Measurements from ENCODE around the gene BRDT. TPM values are rescaled to one million over a fixed set of nuclear protein-coding genes. Genes with fewer than 3 reads are reported as not detected.

BRDT gene
- total and polyA plus RNA-seq, 2 experiments from 2014 or later: not detected

GRCh38 chr1:91979383-91979782 is 30.2 kb downstream of the BRDT start:
- Histone ChIP-seq H3K27me3 (replicated peaks; ENCODE audit: insufficient read depth) (no peaks in the 10 kb centered on the region), H3K79me2 (ENCODE audit: insufficient read depth) (no peaks in the 10 kb centered on the region), H3K36me3 (ENCODE audit: low read depth) (no peaks in the 10 kb centered on the region), H3K4me1 (ENCODE audit: insufficient read depth) (no peaks in the 10 kb centered on the region), H4K20me1 (ENCODE audit: insufficient read depth) (no peaks in the 10 kb centered on the region), H3K9me2 (ENCODE audit: insufficient read depth) (no peaks in the 10 kb centered on the region), H3K27ac (no peak overlapping the region), H3K4me2 (ENCODE audit: unreplicated experiment) (no peak overlapping the region), H3K4me3 (no peak overlapping the region), H2AFZ (no peak overlapping the region), H3K9me3 (ENCODE audit: low read depth) (no peaks in the 10 kb centered on the region), H3F3A (ENCODE audit: insufficient read depth) (no peaks in the 10 kb centered on the region), H3K9ac (no peak overlapping the region)
- TF ChIP-seq EZH2 (IDR thresholded peaks at IDR 0.05; ENCODE audit: insufficient read depth, poor library complexity, severe bottlenecking) (no peak), EZH2phosphoT487 (IDR thresholded peaks at IDR 0.05; ENCODE audit: insufficient read depth, low read depth) (no peak)
- in situ Hi-C loops (cut with MboI): loop anchor here (25.0 kb wide), 1 partner anchor 633 kb away; no protein-coding TSS in a partner anchor
- no peak for DNase-seq
- WGBS, 2 experiments (ENCODE audit: low coverage in 1 of 2, low lambda C conversion rate in 2 of 2, missing lambda C conversion rate in 2 of 2): 87 to 92% methylated on average over 7 of the region's 7 CpGs

- Histone ChIP-seq H3K36me3 (ENCODE audit: low read depth) (no peaks in the 10 kb centered on the region), H3K9me2 (ENCODE audit: insufficient read depth) (no peaks in the 10 kb centered on the region), H2AFZ (no peak overlapping the region), H3K27ac (no peak overlapping the region), H4K20me1 (ENCODE audit: insufficient read depth) (no peaks in the 10 kb centered on the region), H3K4me3 (no peak overlapping the region), H3K4me1 (ENCODE audit: insufficient read depth) (no peaks in the 10 kb centered on the region), H3K4me2 (ENCODE audit: unreplicated experiment) (no peak overlapping the region), H3K27me3 (replicated peaks; ENCODE audit: insufficient read depth) (no peaks in the 10 kb centered on the region), H3K79me2 (ENCODE audit: insufficient read depth) (no peaks in the 10 kb centered on the region), H3K9me3 (ENCODE audit: low read depth) (no peaks in the 10 kb centered on the region), H3F3A (ENCODE audit: insufficient read depth) (no peaks in the 10 kb centered on the region), H3K9ac (no peak overlapping the region)
- in situ Hi-C loops (cut with MboI): loop anchor here (25.0 kb wide), 1 partner anchor 632 kb away; no protein-coding TSS in a partner anchor
- TF ChIP-seq EZH2phosphoT487 (IDR thresholded peaks at IDR 0.05; ENCODE audit: insufficient read depth, low read depth): no peak
- TF ChIP-seq EZH2 (IDR thresholded peaks at IDR 0.05; ENCODE audit: insufficient read depth, poor library complexity, severe bottlenecking): no peak
- DNase-seq: no peak
- WGBS, 2 experiments (ENCODE audit: low coverage in 1 of 2, low lambda C conversion rate in 2 of 2, missing lambda C conversion rate in 2 of 2): 58 to 70% methylated on average over 3 of the region's 3 CpGs
Observed at GRCh38 chr1:91980663-91981062, 31.5 kb downstream of the BRDT start.

GRCh38 chr1:91981996-91982609 is 32.9 kb downstream of the BRDT start:
- H3K79me2 ChIP-seq (ENCODE audit: insufficient read depth): no peaks in the 10 kb centered on the region
- no peaks in the 10 kb centered on the region for H4K20me1 ChIP-seq (ENCODE audit: insufficient read depth)
- DNase-seq: no peak
- no peak for TF ChIP-seq EZH2phosphoT487 (IDR thresholded peaks at IDR 0.05; ENCODE audit: insufficient read depth, low read depth)
- no peak for TF ChIP-seq EZH2 (IDR thresholded peaks at IDR 0.05; ENCODE audit: insufficient read depth, poor library complexity, severe bottlenecking)
- H3K27ac ChIP-seq: no peak overlapping the region
- H3K9ac ChIP-seq: no peak overlapping the region
- in situ Hi-C loops (cut with MboI): loop anchor here (25.0 kb wide), 1 partner anchor 630 kb away; no protein-coding TSS in a partner anchor
- H3F3A ChIP-seq (ENCODE audit: insufficient read depth): no peaks in the 10 kb centered on the region
- no peaks in the 10 kb centered on the region for H3K9me3 ChIP-seq (ENCODE audit: low read depth)
- no peak overlapping the region for H3K4me2 ChIP-seq (ENCODE audit: unreplicated experiment)
- WGBS, 2 experiments (ENCODE audit: low coverage in 1 of 2, low lambda C conversion rate in 2 of 2, missing lambda C conversion rate in 2 of 2): 53 to 61% methylated on average over 1 of the region's 1 CpG
- H3K36me3 ChIP-seq (ENCODE audit: low read depth): no peaks in the 10 kb centered on the region
- no peak overlapping the region for H3K4me3 ChIP-seq
- H3K4me1 ChIP-seq (ENCODE audit: insufficient read depth): no peaks in the 10 kb centered on the region
- no peaks in the 10 kb centered on the region for H3K9me2 ChIP-seq (ENCODE audit: insufficient read depth)
- no peak overlapping the region for H2AFZ ChIP-seq
- H3K27me3 ChIP-seq (replicated peaks; ENCODE audit: insufficient read depth): no peaks in the 10 kb centered on the region

- Histone ChIP-seq H3K27me3 (replicated peaks; ENCODE audit: insufficient read depth) (no peaks in the 10 kb centered on the region), H3K4me3 (no peak overlapping the region), H3K9me2 (ENCODE audit: insufficient read depth) (no peaks in the 10 kb centered on the region), H3K9me3 (ENCODE audit: low read depth) (no peaks in the 10 kb centered on the region), H3K4me1 (ENCODE audit: insufficient read depth) (no peaks in the 10 kb centered on the region), H2AFZ (no peak overlapping the region), H3K4me2 (ENCODE audit: unreplicated experiment) (no peak overlapping the region), H4K20me1 (ENCODE audit: insufficient read depth) (no peaks in the 10 kb centered on the region), H3K27ac (no peak overlapping the region), H3K9ac (no peak overlapping the region), H3K36me3 (ENCODE audit: low read depth) (no peaks in the 10 kb centered on the region), H3K79me2 (ENCODE audit: insufficient read depth) (no peaks in the 10 kb centered on the region), H3F3A (ENCODE audit: insufficient read depth) (no peaks in the 10 kb centered on the region)
- TF ChIP-seq EZH2 (IDR thresholded peaks at IDR 0.05; ENCODE audit: insufficient read depth, poor library complexity, severe bottlenecking) (no peak), EZH2phosphoT487 (IDR thresholded peaks at IDR 0.05; ENCODE audit: insufficient read depth, low read depth) (no peak)
- in situ Hi-C loops (cut with MboI): loop anchor here (25.0 kb wide), 1 partner anchor 619 kb away; no protein-coding TSS in a partner anchor
- DNase-seq: no peak
- 79 to 82% methylated on average over 1 of the region's 1 CpG for WGBS, 2 experiments (ENCODE audit: low coverage in 1 of 2, low lambda C conversion rate in 2 of 2, missing lambda C conversion rate in 2 of 2)
Observed at GRCh38 chr1:91993256-91993655, 44.1 kb downstream of the BRDT start.
